OCI-M2 (cell line): ENCODE data around the gene ELAVL3.
"Not testable (repeated sequence)": the region's sequence is repeated elsewhere in the genome, so short reads cannot be mapped to it uniquely, and the experiment has no call there.

Source experiments
- DNase-seq: peaks from one replicate; lab custom pipeline; 2025; ENCODE audit not compliant: unreplicated experiment; lab: John Stamatoyannopoulos, UW

The ELAVL3 gene

GRCh38 chr19:11460207-11460606 lies 20.6 kb downstream of the ELAVL3 start:
- no peak for DNase-seq

- not testable (repeated sequence) for DNase-seq
These were observed 21.9 kb downstream of the ELAVL3 start for GRCh38 chr19:11458912-11459311.

DNA sequence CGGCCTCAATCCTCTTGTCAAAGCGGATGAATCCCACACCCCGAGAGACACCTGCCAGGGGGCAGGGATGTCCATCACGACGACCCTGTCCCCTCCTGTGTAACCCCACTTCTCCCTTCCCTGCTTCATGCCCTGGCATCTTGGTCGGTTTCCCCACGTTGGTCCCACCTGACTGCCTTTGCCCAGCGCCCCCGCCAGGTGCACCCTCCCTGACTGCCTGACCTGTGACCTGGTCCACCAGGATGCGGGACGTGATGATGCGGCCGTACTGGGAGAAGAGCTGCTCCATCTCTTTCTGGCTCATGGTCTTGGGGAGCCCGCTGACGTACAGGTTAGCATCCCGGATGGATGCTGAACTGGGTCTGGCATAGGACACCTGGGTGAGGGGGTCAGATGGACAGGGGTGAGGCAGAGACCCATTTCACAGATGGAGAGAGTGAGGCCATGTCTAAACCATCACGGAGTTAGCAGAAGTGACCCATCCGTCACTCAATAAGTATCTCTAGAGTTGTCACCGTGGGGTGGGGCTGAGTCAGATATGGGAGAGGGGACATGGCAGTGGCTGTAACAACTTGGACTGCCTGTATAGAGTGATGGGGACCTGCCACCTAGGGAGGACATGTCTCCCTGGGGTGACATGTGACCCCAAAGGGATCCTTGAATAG lies 22.5 kb downstream of the ELAVL3 start:
- DNase-seq, result no peak

DNA sequence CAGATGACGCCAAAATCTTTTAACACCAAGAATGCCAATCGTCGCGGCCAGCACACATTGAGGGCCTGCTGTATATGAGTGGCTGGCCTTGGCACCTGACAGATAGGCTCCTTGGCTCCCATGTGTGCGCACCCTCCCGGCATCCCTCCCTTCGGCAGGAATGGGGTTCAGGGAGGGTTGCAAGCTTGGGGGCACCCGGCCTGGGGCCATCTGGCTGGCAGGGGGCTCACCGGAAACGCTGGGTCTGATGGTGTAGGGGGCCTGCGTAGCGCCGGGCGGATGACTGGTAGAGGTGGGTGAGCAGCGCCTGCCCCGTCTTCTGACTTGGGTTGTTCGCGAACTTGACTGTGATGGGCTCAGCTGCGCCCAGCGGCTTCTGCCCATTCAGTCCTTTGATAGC lies 23.0 kb downstream of the ELAVL3 start:
- DNase-seq, result no peak

DNA sequence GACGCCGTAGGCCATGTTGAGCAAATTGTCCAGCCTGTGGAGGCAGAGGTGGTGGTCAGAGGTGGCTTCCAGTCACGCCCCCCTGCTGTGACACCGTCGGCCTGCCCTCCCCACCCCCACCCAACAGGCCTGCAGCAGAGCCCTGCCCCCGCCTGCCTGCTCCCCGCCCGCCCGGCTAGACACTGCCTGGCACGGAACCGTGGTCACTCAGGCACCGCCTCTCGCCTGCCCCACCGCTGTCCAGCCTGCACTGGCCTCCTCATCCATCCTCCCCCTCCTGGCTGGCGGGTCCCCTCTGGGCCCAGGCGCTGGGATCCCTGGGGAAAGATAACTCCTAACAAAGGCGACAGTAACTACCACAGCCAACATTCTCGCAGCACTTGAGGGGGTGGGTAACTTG lies 23.7 kb downstream of the ELAVL3 start:
- no peak for DNase-seq

DNA sequence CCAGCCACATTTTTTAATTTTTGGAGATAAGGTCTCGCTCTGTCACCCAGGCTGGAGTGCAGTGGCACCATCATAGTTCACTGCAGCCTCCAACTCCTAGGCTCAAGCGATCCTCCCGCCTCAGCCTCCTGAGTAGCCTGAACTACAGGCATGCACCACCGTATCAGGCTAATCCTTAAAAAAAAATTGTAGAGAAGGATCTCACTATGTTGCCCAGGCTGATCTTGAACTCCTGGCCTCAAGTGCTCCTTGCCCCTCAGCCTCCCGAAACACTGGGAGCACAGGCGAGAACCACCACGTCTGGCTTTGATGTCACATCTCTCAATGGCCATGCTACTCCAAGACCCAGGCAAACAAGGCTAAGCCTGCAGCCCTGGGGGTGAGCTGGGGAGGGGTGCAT lies 24.2 kb downstream of the ELAVL3 start:
- DNase-seq, result no peak

DNA sequence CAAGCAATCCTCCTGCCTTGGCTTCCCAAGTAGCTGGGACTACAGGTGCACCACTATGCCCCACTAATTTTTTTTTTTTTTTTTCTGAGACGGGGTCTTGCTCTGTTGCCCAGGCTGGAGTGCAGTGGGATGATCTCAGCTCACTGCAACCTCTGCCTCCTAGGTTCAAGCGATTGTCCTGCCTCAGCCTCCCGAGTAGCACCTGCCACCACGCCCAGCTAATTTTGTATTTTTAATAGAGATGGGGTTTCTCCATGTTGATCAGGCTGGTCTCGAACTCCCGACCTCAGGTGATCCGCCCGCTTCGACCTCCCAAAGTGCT lies 25.7 kb downstream of the ELAVL3 start:
- DNase-seq, result not testable (repeated sequence)

DNA sequence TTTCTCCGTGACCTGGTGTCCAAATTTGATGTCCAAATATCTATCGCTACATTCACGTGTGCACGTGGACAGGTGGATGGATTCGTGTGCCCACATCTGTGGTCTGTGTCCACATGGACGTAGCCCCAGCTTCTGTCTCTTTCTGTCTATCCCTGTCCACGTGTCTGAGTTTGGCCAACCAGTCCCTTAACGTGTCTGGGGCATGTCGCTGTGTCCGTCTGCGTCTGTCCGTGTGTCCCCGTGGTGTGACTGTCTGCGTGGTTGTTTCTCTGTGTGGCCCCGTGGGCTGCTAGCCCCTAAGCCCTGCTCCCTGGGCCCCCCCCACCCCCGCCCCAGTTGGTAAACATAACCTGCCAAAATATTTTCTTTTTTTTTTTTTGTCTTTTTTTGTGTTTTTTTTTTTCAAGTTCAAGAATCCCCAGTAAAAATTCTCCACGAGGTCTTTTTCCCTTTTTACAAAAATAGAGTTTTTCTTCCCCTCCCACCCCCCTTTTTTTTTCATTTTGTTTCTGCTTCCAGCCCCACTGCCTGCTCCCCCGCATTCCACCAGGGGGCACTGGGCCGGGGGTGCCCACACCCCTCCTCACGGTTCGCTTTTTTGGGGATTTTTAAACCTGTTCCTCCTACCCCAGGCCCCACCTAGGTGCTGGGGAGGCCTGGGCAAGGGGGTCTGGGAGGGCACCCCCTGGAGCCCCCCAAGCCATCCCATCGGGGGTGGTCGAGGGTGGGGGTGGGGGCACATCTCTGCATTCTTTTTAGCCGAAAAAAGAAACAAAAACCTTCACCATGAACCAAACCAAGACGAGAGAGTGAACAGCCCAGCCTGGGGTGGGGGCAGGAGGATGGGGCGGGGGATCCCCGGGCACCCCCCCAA lies 27.1 kb downstream of the ELAVL3 start:
- DNase-seq, result no peak

DNA sequence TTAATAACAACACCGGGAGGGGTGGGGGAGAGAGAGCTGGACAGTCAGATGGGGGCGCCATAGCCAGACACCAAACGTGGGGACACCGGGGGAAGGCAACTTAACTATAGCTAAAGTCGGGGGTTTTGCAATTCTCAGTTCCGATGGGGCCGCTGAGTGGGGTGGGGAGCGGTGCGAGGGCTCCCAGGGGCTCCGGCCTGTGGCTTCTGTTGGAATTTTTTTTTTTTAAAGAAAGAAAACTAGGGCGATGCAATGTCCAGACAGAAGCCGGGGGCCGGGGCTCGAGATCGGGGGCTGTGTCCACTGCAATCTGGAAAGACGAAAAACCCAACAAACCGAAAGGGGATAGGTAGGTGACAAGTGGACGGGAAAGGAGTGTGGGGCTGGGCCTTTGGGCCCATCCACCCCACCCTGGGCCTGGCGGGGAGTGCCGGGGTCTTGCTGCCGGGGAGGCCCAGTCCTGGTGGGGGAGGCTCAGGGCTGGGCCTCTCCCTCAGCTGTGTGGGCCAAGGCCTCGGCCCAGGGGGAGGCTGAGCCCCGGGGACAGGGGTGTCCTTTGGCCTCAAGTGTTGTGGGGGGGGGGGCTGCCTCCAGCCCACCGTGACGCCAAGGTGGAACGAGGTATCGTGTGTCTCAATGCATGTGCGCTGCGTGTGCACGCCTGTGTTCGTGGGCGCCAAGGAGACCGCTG lies 28.1 kb downstream of the ELAVL3 start:
- no peak for DNase-seq

GRCh38 chr19:11451871-11452619 lies 28.8 kb downstream of the ELAVL3 start:
- DNase-seq, result no peak

GRCh38 chr19:11451327-11451870 lies 29.4 kb downstream of the ELAVL3 start:
- DNase-seq, result no peak

DNA sequence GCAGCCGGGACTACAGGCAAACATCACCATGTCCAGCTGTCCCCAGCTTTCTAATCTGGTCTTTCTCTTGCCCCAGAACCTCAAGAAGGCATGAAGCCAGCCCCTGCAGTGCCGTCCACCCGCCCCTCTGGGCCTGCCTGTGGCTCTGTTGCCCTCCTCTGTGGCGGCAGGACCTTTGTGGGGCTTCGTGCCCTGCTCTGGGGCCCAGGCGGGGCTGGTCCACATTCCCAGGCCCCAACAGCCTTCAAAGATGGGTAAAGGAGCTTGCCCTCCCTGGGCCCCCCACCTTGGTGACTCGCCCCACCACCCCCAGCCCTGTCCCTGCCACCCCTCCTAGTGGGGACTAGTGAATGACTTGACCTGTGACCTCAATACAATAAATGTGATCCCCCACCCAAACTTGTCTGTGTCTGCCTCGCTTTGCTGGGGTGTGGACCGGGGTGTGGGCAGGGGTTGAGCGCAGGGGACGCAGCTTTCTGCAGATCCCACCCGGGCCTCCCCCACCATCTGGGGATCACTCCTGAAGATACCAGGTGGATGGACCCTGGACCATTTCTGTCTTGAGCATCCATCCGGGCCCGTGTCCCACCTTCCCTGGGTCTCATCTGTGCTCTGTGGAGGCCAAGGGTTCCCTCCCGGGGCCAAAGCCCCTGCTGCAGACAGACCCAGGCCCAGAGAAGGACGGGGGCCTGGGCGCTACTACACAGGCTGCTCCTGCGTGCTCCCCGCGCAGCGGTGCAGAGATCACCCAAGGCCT lies 30.1 kb downstream of the ELAVL3 start:
- no peak for DNase-seq

DNA sequence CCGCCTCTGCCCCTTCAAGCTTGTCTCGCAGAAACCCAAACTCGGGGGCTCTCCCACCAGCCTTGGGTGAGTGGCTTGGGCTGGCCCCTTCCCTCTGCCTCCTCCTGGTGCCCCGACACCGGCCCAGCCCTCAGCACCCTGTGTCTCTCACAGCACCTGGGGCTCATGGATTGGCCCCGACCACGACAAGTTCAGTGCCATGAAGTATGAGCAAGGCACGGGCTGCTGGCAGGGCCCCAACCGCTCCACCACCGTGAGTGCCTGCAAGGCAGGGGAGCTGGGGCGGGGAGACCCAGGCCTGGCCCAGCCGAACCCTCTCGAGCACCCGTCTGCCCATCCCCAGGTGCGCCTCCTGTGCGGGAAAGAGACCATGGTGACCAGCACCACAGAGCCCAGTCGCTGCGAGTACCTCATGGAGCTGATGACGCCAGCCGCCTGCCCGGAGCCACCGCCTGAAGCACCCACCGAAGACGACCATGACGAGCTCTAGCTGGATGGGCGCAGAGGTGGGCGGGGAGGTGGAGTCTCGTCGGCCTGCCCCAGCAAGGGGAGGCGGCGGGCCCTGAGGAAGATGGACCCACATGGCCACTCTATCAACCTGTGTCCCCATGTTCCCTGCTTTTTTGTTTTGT lies 31.8 kb downstream of the ELAVL3 start:
- DNase-seq, result no peak

GRCh38 chr19:11448410-11448809 lies 32.4 kb downstream of the ELAVL3 start:
- no peak for DNase-seq

DNA sequence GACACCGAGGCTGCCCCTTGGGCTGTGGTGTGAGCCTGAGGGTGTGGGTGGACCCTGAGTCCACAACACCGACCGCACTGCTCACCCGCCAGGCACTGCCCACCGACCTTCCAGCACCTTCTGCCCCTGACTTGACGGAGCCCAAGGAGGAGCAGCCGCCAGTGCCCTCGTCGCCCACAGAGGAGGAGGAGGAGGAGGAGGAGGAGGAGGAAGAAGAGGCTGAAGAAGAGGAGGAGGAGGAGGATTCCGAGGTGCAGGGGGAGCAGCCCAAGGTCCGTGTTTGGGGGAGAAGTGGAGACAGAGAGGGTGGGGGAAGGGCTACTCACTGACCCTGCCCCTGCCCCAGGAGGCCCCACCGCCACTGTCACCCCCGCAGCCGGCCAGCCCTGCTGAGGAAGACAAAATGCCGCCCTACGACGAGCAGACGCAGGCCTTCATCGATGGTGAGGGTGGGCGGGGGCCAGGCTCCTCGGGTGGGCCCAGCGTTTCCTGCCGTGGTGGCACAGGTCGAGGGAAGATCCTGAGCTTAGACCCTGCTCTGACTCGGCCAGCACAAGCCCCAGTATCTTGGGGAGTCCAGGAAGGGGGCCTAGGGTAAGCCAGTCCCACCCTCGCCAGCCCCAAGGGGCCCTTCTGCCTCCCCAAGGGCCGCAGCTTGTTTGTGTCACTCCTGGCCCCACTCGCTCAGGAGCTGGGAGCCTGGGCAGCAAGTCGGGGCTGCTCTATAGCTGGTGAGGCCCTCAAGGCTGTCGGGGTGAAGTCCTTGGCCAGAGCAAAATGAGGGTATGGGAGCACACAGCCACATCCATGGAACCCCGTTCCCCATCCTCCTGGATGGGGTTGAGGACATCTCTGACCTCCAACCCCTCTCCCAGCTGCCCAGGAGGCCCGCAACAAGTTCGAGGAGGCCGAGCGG lies 33.2 kb downstream of the ELAVL3 start:
- no peak for DNase-seq

DNA sequence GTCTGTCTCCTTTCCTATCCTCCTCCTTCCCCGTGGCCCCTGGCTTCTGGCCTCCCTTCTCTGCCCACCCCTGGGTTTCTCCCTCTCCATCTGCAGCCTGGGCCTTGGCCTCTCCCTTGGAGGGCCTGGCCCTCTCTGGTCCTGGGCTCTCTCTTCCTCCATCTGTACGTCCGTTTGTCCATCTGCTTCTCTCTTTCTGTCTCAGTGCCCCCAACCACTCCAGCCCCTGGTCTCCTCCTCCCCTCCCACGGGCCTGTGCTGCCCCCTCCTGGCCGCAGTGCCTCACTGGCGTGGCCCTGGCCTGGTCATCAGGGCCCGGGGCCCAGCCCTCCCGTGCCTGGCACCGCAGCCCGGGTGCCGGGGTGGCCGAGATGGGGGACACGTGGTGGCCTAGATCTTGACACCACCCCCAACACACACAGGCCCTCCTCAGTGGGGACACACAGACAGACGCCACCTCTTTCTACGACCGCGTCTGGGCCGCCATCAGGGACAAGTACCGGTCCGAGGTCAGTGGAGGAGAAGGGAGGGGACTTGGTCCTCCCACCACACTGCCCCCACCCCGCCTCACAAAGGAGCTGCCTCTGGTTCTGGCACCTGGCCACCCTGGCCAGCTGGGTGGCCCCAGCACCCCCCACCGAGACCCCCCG lies 34.1 kb downstream of the ELAVL3 start:
- DNase-seq, result no peak

GRCh38 chr19:11446271-11446651 lies 34.6 kb downstream of the ELAVL3 start:
- no peak for DNase-seq

DNA sequence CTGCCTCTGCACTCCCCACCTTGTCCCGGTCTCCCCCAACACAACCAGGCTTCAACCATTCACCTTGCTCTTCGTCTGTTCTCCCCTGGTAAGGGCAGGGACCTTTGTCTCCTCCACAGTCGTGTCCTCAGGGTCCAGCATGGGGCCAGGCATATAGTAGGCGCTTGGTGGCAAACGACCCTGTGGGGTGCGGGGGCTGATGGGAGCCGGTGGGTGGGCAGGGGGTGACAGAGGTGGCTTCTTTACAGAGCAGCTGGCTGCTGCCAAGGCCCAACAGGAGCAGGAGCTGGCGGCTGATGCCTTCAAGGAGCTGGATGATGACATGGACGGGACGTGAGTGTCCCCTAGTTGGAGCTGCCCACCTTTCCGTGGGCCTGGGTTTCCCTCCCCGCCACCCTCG lies 35.7 kb downstream of the ELAVL3 start:
- no peak for DNase-seq
